ENCODE results near the gene ALG10B. TPM values are rescaled to one million over a fixed set of nuclear protein-coding genes. Genes with fewer than 3 reads are reported as not detected.
"Not testable (repeated sequence)": the region's sequence is repeated elsewhere in the genome, so short reads cannot be mapped to it uniquely, and the experiment has no call there.

ALG10B gene
- total RNA-seq, 4 donors from 2014 or later, result 0.37 to 2.6 (median 1.6) TPM

- H3K36me3 ChIP-seq, result no peaks in the 10 kb centered on the region
- intact Hi-C loops (cut with DNase I; ENCODE audit: low total_unique reads), result no loop called here
- no peak overlapping the region for H3K27ac ChIP-seq
- in situ Hi-C loops (cut with MboI; ENCODE audit: low pct_ligation_motif_present in 1 of 4, low pct_unique_long_range_greater_than_20kb in 1 of 4, low sequenced_read_pairs in 3 of 4), result no loop called here
- TF ChIP-seq EP300 (IDR thresholded peaks at IDR 0.05; ENCODE audit: low read depth) (no peak), CTCF (IDR thresholded peaks at IDR 0.05) (no peak), POLR2A (IDR thresholded peaks at IDR 0.05) (no peak)
- H3K27me3 ChIP-seq, result no peaks in the 10 kb centered on the region
- H3K4me3 ChIP-seq, result no peak overlapping the region
- no peaks in the 10 kb centered on the region for H3K4me1 ChIP-seq
- H3K9me3 ChIP-seq, result no peaks in the 10 kb centered on the region
- DNase-seq, result no peak
Measured at GRCh38 chr12:38282886-38283285, 33.7 kb upstream of the ALG10B start.

- H3K4me3 ChIP-seq, result no peak overlapping the region
- no peak for DNase-seq
- intact Hi-C loops (cut with DNase I; ENCODE audit: low total_unique reads) (no loop called here), in situ Hi-C loops (cut with MboI; ENCODE audit: low pct_ligation_motif_present in 1 of 4, low pct_unique_long_range_greater_than_20kb in 1 of 4, low sequenced_read_pairs in 3 of 4) (no loop called here)
- H3K9me3 ChIP-seq, result no peaks in the 10 kb centered on the region
- H3K27ac ChIP-seq, result no peak overlapping the region
- WGBS, 2 donors (ENCODE audit: low coverage in 1 of 2), result 63 to 66% methylated on average over 2 of the region's 2 CpGs
- H3K4me1 ChIP-seq, result no peaks in the 10 kb centered on the region
- H3K36me3 ChIP-seq, result no peaks in the 10 kb centered on the region
- no peaks in the 10 kb centered on the region for H3K27me3 ChIP-seq
- TF ChIP-seq POLR2AphosphoS5 (IDR thresholded peaks at IDR 0.05) (no peak), EP300 (IDR thresholded peaks at IDR 0.05; ENCODE audit: low read depth) (no peak), POLR2A (IDR thresholded peaks at IDR 0.05) (no peak), CTCF (IDR thresholded peaks at IDR 0.05) (no peak)
Measured at GRCh38 chr12:38289396-38289795, 27.2 kb upstream of the ALG10B start.

GRCh38 chr12:38291160-38291559, 25.4 kb upstream of the ALG10B start:
- no peaks in the 10 kb centered on the region for H3K9me3 ChIP-seq
- no peaks in the 10 kb centered on the region for H3K4me1 ChIP-seq
- intact Hi-C loops (cut with DNase I; ENCODE audit: low total_unique reads) (no loop called here), in situ Hi-C loops (cut with MboI; ENCODE audit: low pct_ligation_motif_present in 1 of 4, low pct_unique_long_range_greater_than_20kb in 1 of 4, low sequenced_read_pairs in 3 of 4) (no loop called here)
- no peaks in the 10 kb centered on the region for H3K36me3 ChIP-seq
- no peak overlapping the region for H3K27ac ChIP-seq
- 70 to 73% methylated on average over 4 of the region's 4 CpGs for WGBS, 2 donors (ENCODE audit: low coverage in 1 of 2)
- TF ChIP-seq POLR2A (IDR thresholded peaks at IDR 0.05), result no peak
- no peak for TF ChIP-seq CTCF (IDR thresholded peaks at IDR 0.05)
- no peak for TF ChIP-seq EP300 (IDR thresholded peaks at IDR 0.05; ENCODE audit: low read depth)
- no peak for TF ChIP-seq POLR2AphosphoS5 (IDR thresholded peaks at IDR 0.05)
- no peak for DNase-seq
- H3K27me3 ChIP-seq, result no peaks in the 10 kb centered on the region
- H3K4me3 ChIP-seq, result no peak overlapping the region

GRCh38 chr12:38302972-38303371, 13.6 kb upstream of the ALG10B start:
- H3K4me1 ChIP-seq; intact Hi-C loops (cut with DNase I; ENCODE audit: low total_unique reads); H3K36me3 ChIP-seq; H3K27me3 ChIP-seq; H3K27ac ChIP-seq; H3K9me3 ChIP-seq; DNase-seq; H3K4me3 ChIP-seq: not testable (repeated sequence)
- in situ Hi-C loops (cut with MboI; ENCODE audit: low pct_ligation_motif_present in 1 of 4, low pct_unique_long_range_greater_than_20kb in 1 of 4, low sequenced_read_pairs in 3 of 4), result loop anchor here in 2 of 4 donors (25.0 kb wide), 2 partner anchors 166 to 609 kb away; partner anchors contain the start of gene CPNE8 (in 1 of the 2)
- 12 to 19% methylated on average over 1 of the region's 1 CpG for WGBS, 2 donors (ENCODE audit: low coverage in 1 of 2)

GRCh38 chr12:38321966-38322365, 5.4 kb downstream of the ALG10B start:
- H3K27me3 ChIP-seq; H3K27ac ChIP-seq; H3K4me3 ChIP-seq; intact Hi-C loops (cut with DNase I; ENCODE audit: low total_unique reads); H3K9me3 ChIP-seq; DNase-seq; H3K36me3 ChIP-seq: not testable (repeated sequence)
- in situ Hi-C loops (cut with MboI; ENCODE audit: low pct_ligation_motif_present in 1 of 4, low pct_unique_long_range_greater_than_20kb in 1 of 4, low sequenced_read_pairs in 3 of 4), result loop anchor here in 2 of 4 donors (25.0 kb wide), 2 partner anchors 185 to 590 kb away; partner anchors contain the start of gene CPNE8 (in 1 of the 2)
- H3K4me1 ChIP-seq, result peaks cover 0 to 11% (median 2%) of the 10 kb centered on the region in 4 donors
- WGBS, 2 donors (ENCODE audit: low coverage in 1 of 2), result 96% methylated on average over 2 of the region's 2 CpGs; no CpG with 5 or more reads in 1 of the 2 donors

Measured in transverse colon (tissue), 4 donors.